K562 (cell line): ENCODE results near the gene CACTIN. TPM values are rescaled to one million over a fixed set of nuclear protein-coding genes. Genes with fewer than 3 reads are reported as not detected.

Experiments
- CHD1 ChIP-seq: fragments of 200-600 bp; sonication (generic); IDR thresholded peaks from one replicate; pipeline ENCODE4 v1.6.1; 2012; ENCODE audit warnings: mild to moderate bottlenecking, moderate library complexity, low read length, inconsistent platforms
- DMBX1 ChIP-seq: fragments of 250-450 bp; sonication (Bioruptor Pico); IDR thresholded peaks from 2 replicates; pipeline ENCODE4 v1.8.0; 2022; ENCODE audit warnings: inconsistent platforms, mild to moderate bottlenecking, moderate library complexity, borderline replicate concordance
- HNRNPH1 ChIP-seq: fragments of 200-400 bp; formaldehyde crosslinking; optimal IDR thresholded peaks from 2 replicates; pipeline ENCODE3; 2017; ENCODE audit warnings: low read depth, mild to moderate bottlenecking, low read length, moderate library complexity
- PCBP1 ChIP-seq: fragments of 200-400 bp; formaldehyde crosslinking; IDR thresholded peaks from 2 replicates; pipeline ENCODE4 v1.6.1; 2018; ENCODE audit warnings: mild to moderate bottlenecking, low read depth, low read length; ENCODE audit not compliant: poor library complexity, severe bottlenecking
- PTRF ChIP-seq: fragments of 450-650 bp; IDR thresholded peaks from 2 replicates; pipeline ENCODE4 v1.6.1; 2016; ENCODE audit warnings: mild to moderate bottlenecking, missing genetic modification characterization, missing compliant biosample characterization
- RCOR1 ChIP-seq, 2 experiments: IDR thresholded peaks; 2 replicates each; pipeline ENCODE4 v1.6.1; 2012; ENCODE audit warnings: low read depth in 2 of 2, low read length in 2 of 2, borderline replicate concordance in 1 of 2, improper control_type of control experiment in 1 of 2
- SMAD4 ChIP-seq: fragments of 250-450 bp; sonication (Bioruptor Pico); conservative IDR thresholded peaks from 2 replicates; pipeline ENCODE4 v1.8.0; 2021; ENCODE audit warnings: inconsistent platforms, mild to moderate bottlenecking, moderate library complexity
- SMARCC2 ChIP-seq: fragments of 450-650 bp; IDR thresholded peaks from 2 replicates; pipeline ENCODE4 v1.6.1; 2017; ENCODE audit warnings: antibody characterized with exemption, moderate library complexity, mild to moderate bottlenecking, low read depth
- ZNF165 ChIP-seq: fragments of 250-450 bp; sonication (Bioruptor Pico); IDR thresholded peaks from 2 replicates; pipeline ENCODE4 v1.4.0; 2020; ENCODE audit warnings: borderline replicate concordance
- ZNF785 ChIP-seq: fragments of 250-450 bp; sonication (Bioruptor Pico); IDR thresholded peaks from 2 replicates; pipeline ENCODE4 v1.4.0; 2020; ENCODE audit warnings: mild to moderate bottlenecking
- polyA plus RNA-seq, 8 experiments: library from polyadenylated mRNA; depleted of rRNA in 4 of 8; stranded (reverse) in 5 of 8; unstranded in 3 of 8; fragments of >200 nt; fragmentation: Nextera tagmentation in 2 of 8; fragmentation: Illumina TruSeq in 1 of 8; extraction: Ambion mirVana in 2 of 8; extraction: Trizol in 1 of 8; gene quantifications; 2 replicates each; pipeline versions ENCODE4 v1.2.1 to v1.2.3, GENCODE V29; 2011 to 2014; ENCODE audit warnings: inconsistent platforms in 1 of 8, missing spikeins in 1 of 8
- total RNA-seq, 7 experiments: library from RNA; depleted of rRNA in 6 of 7; stranded (reverse); fragments of >200 nt in 6 of 7; fragmentation: Illumina TruSeq in 2 of 7; extraction: Trizol in 2 of 7; gene quantifications; 2 replicates each; pipeline versions ENCODE4 v1.2.1 to v1.2.3, GENCODE V29; 2011 to 2021; ENCODE audit warnings: low replicate concordance in 1 of 7
- TF ChIP-seq, protein P1 (sequence below), 2 experiments: fragments of 450-650 bp; formaldehyde crosslinking in 1 of 2; IDR thresholded peaks; 2 replicates each; pipeline versions ENCODE4 v1.4.0 to v1.6.1; 2014 to 2020; ENCODE audit warnings: mild to moderate bottlenecking in 2 of 2, borderline replicate concordance in 1 of 2, low read depth in 1 of 2
- TF ChIP-seq, protein P2 (sequence below): sonication (generic); formaldehyde crosslinking; IDR thresholded peaks from 2 replicates; pipeline ENCODE4 v1.8.1; 2023; ENCODE audit warnings: mild to moderate bottlenecking, missing genetic modification reagents
- TF ChIP-seq, protein P3 (sequence below): fragments of 450-650 bp; formaldehyde crosslinking; IDR thresholded peaks from 2 replicates; pipeline ENCODE4 v1.4.0; 2020; ENCODE audit warnings: mild to moderate bottlenecking
- TF ChIP-seq, protein P4 (sequence below): fragments of 250-450 bp; sonication (Bioruptor Pico); IDR thresholded peaks from 2 replicates; pipeline ENCODE4 v1.5.0; 2020; ENCODE audit warnings: mild to moderate bottlenecking

CACTIN gene
- total and polyA plus RNA-seq, 9 of the 15 experiments (the other 6 are each of a cell fraction or from before 2014, with no cell fraction given): 0.15 to 49.2 (median 15.0) TPM

DNA sequence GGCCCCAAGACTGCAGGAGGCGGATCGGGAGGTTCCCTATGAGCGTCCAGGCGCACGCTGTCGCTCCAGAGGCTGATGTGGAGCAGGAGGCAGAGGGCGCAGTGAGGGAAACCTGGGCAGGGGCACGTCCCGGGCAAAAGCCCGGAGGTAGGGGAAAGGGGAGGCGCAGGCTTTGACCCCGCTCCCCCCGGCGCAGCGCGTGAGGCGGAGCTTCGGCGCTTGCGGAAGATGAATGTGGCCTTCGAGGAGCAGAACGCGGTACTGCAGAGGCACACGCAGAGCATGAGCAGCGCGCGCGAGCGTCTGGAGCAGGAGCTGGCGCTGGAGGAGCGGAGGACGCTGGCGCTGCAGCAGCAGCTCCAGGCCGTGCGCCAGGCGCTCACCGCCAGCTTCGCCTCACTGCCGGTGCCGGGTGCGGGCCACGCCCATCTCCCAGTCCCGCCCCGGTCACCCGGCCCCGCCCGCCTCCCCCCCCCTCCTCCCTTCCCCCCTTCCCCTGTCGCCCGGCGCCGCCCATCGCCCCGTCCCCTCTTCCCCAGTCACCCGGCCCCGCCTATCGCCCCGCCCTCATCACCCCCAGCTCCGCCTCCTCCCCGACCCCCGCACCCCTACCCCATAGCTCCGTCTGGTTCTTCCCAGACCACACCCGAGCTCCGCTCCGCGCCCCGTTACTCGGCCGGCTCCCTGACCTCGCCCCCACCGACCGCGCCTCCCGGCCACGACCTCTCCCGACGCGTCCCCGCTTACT lies 49.7 kb downstream of the CACTIN start (continued):
- TF ChIP-seq, protein P1, sequence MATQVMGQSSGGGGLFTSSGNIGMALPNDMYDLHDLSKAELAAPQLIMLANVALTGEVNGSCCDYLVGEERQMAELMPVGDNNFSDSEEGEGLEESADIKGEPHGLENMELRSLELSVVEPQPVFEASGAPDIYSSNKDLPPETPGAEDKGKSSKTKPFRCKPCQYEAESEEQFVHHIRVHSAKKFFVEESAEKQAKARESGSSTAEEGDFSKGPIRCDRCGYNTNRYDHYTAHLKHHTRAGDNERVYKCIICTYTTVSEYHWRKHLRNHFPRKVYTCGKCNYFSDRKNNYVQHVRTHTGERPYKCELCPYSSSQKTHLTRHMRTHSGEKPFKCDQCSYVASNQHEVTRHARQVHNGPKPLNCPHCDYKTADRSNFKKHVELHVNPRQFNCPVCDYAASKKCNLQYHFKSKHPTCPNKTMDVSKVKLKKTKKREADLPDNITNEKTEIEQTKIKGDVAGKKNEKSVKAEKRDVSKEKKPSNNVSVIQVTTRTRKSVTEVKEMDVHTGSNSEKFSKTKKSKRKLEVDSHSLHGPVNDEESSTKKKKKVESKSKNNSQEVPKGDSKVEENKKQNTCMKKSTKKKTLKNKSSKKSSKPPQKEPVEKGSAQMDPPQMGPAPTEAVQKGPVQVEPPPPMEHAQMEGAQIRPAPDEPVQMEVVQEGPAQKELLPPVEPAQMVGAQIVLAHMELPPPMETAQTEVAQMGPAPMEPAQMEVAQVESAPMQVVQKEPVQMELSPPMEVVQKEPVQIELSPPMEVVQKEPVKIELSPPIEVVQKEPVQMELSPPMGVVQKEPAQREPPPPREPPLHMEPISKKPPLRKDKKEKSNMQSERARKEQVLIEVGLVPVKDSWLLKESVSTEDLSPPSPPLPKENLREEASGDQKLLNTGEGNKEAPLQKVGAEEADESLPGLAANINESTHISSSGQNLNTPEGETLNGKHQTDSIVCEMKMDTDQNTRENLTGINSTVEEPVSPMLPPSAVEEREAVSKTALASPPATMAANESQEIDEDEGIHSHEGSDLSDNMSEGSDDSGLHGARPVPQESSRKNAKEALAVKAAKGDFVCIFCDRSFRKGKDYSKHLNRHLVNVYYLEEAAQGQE (IDR thresholded peaks at IDR 0.05; ENCODE audit: borderline replicate concordance): no peak
- TF ChIP-seq, protein P1 (CRISPR knock-in tag; IDR thresholded peaks at IDR 0.05; ENCODE audit: low read depth): no peak
- TF ChIP-seq, protein P2, sequence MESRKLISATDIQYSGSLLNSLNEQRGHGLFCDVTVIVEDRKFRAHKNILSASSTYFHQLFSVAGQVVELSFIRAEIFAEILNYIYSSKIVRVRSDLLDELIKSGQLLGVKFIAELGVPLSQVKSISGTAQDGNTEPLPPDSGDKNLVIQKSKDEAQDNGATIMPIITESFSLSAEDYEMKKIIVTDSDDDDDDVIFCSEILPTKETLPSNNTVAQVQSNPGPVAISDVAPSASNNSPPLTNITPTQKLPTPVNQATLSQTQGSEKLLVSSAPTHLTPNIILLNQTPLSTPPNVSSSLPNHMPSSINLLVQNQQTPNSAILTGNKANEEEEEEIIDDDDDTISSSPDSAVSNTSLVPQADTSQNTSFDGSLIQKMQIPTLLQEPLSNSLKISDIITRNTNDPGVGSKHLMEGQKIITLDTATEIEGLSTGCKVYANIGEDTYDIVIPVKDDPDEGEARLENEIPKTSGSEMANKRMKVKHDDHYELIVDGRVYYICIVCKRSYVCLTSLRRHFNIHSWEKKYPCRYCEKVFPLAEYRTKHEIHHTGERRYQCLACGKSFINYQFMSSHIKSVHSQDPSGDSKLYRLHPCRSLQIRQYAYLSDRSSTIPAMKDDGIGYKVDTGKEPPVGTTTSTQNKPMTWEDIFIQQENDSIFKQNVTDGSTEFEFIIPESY (CRISPR knock-in tag): peak; percentile 99
- TF ChIP-seq PTRF (tag) (no peak), DMBX1 (CRISPR knock-in tag) (no peak), SMAD4 (CRISPR knock-in tag) (no peak), HNRNPH1 (no peak), PCBP1 (peak; percentile 95), SMARCC2 (no peak), CHD1 (no peak), ZNF785 (CRISPR knock-in tag) (no peak), RCOR1 (IDR thresholded peaks at IDR 0.05; ENCODE audit: borderline replicate concordance in 1 of 2, low read depth in 2 of 2, low read length in 2 of 2) (no peak), ZNF165 (CRISPR knock-in tag) (no peak)
- TF ChIP-seq, protein P3, sequence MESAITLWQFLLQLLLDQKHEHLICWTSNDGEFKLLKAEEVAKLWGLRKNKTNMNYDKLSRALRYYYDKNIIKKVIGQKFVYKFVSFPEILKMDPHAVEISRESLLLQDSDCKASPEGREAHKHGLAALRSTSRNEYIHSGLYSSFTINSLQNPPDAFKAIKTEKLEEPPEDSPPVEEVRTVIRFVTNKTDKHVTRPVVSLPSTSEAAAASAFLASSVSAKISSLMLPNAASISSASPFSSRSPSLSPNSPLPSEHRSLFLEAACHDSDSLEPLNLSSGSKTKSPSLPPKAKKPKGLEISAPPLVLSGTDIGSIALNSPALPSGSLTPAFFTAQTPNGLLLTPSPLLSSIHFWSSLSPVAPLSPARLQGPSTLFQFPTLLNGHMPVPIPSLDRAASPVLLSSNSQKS (CRISPR knock-in tag): no peak
- TF ChIP-seq, protein P4, sequence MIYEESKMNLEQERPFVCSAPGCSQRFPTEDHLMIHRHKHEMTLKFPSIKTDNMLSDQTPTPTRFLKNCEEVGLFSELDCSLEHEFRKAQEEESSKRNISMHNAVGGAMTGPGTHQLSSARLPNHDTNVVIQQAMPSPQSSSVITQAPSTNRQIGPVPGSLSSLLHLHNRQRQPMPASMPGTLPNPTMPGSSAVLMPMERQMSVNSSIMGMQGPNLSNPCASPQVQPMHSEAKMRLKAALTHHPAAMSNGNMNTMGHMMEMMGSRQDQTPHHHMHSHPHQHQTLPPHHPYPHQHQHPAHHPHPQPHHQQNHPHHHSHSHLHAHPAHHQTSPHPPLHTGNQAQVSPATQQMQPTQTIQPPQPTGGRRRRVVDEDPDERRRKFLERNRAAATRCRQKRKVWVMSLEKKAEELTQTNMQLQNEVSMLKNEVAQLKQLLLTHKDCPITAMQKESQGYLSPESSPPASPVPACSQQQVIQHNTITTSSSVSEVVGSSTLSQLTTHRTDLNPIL (CRISPR knock-in tag): no peak
